Osteocyte (in vitro differentiated cells): ENCODE data around the gene SATB1. TPM values are rescaled to one million over a fixed set of nuclear protein-coding genes. Genes with fewer than 3 reads are reported as not detected.
"Not testable (repeated sequence)": the region's sequence is repeated elsewhere in the genome, so short reads cannot be mapped to it uniquely, and the experiment has no call there.

Experiments
- DNase-seq: peaks from one replicate; pipeline ENCODE4 v3.0.0; 2021; ENCODE audit warnings: mixed read lengths; ENCODE audit not compliant: unreplicated experiment; ENCODE audit errors: extremely low spot score
- H3K27ac Mint-ChIP-seq: one replicate; pipeline ENCODE4 v1.8.0; 2021; ENCODE audit warnings: mild to moderate bottlenecking, mixed read lengths; ENCODE audit not compliant: unreplicated experiment
- H3K27me3 Mint-ChIP-seq: one replicate; pipeline ENCODE4 v1.8.0; 2021; ENCODE audit warnings: mixed read lengths; ENCODE audit not compliant: unreplicated experiment
- H3K36me3 Mint-ChIP-seq: one replicate; pipeline ENCODE4 v1.8.0; 2021; ENCODE audit warnings: mixed read lengths; ENCODE audit not compliant: unreplicated experiment
- H3K4me1 Mint-ChIP-seq: one replicate; pipeline ENCODE4 v1.8.0; 2021; ENCODE audit warnings: mixed read lengths; ENCODE audit not compliant: unreplicated experiment
- H3K4me3 Mint-ChIP-seq: one replicate; pipeline ENCODE4 v1.8.0; 2021; ENCODE audit warnings: mild to moderate bottlenecking, moderate library complexity, mixed read lengths; ENCODE audit not compliant: unreplicated experiment
- H3K9me3 Mint-ChIP-seq: one replicate; pipeline ENCODE4 v1.8.0; 2021; ENCODE audit warnings: mixed read lengths; ENCODE audit not compliant: unreplicated experiment
- total RNA-seq: library from RNA; stranded (reverse); gene quantifications from 2 replicates; pipeline ENCODE4 v1.2.1, GENCODE V29; 2021
- TF ChIP-seq, protein P1 (sequence below): fragments of 200-600 bp; sonication (generic); IDR thresholded peaks from 2 replicates; pipeline ENCODE4 v1.5.0; 2021; ENCODE audit warnings: antibody characterized with exemption, mild to moderate bottlenecking, moderate library complexity

SATB1 gene
- total RNA-seq, 1 donor from 2014 or later, result 10.6 TPM

DNA sequence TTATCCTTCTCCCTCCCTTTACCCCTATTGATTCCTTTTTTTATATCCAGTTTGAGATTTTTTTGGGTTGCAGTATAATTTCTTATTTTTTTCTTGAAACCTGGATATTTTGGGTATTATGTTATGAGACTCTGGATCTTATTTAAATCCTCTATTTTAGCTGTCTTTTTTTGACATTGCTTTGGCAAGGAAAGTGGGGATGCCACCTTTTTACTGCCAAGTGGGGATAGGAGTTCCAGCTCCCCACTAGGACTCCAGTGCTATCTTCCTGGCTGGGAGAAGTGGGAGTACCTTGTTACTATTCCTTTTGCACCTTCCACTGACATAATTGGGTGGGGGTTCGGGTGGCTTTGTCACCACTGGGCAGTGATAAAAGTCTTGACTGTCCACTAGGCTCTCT is 87.9 kb downstream of the SATB1 start:
- Mint-ChIP-seq H3K9me3 (no peaks in the 10 kb centered on the region), H3K36me3 (no peaks in the 10 kb centered on the region), H3K27me3 (no peaks in the 10 kb centered on the region), H3K4me1 (peaks cover 6% of the 10 kb centered on the region), H3K27ac (no peak overlapping the region), H3K4me3 (no peak overlapping the region)
- TF ChIP-seq, protein P1, sequence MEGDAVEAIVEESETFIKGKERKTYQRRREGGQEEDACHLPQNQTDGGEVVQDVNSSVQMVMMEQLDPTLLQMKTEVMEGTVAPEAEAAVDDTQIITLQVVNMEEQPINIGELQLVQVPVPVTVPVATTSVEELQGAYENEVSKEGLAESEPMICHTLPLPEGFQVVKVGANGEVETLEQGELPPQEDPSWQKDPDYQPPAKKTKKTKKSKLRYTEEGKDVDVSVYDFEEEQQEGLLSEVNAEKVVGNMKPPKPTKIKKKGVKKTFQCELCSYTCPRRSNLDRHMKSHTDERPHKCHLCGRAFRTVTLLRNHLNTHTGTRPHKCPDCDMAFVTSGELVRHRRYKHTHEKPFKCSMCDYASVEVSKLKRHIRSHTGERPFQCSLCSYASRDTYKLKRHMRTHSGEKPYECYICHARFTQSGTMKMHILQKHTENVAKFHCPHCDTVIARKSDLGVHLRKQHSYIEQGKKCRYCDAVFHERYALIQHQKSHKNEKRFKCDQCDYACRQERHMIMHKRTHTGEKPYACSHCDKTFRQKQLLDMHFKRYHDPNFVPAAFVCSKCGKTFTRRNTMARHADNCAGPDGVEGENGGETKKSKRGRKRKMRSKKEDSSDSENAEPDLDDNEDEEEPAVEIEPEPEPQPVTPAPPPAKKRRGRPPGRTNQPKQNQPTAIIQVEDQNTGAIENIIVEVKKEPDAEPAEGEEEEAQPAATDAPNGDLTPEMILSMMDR, result no peak
- DNase-seq, result no peak

DNA sequence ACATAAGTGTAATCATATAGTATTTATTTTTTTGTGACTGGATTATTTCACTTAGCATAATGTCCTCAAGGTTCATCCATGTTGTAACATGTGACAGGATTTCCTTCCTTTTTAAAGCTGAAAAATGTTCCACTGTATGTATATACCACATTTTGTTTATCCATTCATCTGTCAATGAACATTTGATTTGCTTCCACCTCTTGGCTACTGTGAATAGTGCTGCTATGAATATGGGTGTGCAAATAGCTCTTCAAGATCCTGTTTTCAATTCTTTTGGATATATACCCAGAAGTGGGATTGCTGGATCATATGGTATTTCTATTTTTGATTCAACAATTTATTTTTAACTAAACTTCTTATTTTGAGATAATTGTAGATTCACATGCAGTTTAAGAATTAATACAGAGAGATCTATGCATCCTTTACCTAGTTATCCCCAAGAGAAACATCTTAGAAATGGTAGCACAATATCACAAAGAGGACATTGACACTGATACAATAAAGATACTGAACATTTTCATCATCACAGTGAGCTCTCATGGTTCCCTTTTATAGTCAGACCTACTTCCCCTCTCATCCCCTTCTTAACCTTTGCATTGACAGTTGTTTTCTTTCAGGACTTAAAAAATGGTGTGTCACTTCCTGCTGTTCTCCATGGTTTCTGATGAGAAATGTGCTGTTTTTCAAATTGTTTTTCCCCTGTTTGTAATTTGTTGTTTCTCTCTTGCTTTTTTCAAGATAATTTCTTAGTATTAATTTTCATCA is 90.1 kb downstream of the SATB1 start:
- no peaks in the 10 kb centered on the region for H3K27me3 Mint-ChIP-seq
- TF ChIP-seq, protein P1, result no peak
- no peaks in the 10 kb centered on the region for H3K9me3 Mint-ChIP-seq
- H3K4me1 Mint-ChIP-seq, result peaks cover 10% of the 10 kb centered on the region
- no peak overlapping the region for H3K4me3 Mint-ChIP-seq
- H3K27ac Mint-ChIP-seq, result no peak overlapping the region
- H3K36me3 Mint-ChIP-seq, result no peaks in the 10 kb centered on the region
- no peak for DNase-seq

DNA sequence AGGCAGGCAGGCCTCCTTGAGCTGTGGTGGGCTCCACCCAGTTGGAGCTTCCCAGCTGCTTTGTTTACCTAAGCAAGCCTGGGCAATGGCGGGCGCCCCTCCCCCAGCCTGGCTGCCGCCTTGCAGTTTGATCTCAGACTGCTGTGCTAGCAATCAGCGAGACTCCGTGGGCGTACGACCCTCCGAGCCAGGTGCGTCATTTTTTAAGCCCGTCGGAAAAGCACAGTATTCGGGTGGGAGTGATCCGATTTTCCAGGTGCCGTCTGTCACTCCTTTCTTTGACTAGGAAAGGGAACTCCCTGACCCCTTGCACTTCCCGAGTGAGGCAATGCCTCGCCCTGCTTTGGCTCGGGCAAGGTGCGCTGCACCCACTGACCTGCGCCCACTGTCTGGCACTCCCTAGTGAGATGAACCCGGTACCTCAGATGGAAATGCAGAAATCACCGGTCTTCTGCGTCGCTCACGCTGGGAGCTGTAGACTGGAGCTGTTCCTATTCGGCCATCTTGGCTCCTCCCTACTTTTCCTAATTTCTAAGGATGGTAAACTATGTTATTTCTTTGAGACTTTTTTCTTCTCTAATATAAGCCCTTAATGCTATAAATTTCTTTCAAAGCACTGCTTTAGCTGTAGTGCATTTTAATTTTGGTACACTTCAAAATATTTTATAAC is 94.2 kb downstream of the SATB1 start:
- DNase-seq, H3K27ac Mint-ChIP-seq, H3K27me3 Mint-ChIP-seq, H3K9me3 Mint-ChIP-seq, H3K4me1 Mint-ChIP-seq, H3K36me3 Mint-ChIP-seq: not testable (repeated sequence)
- peak overlapping the region; percentile 50 for H3K4me3 Mint-ChIP-seq

DNA sequence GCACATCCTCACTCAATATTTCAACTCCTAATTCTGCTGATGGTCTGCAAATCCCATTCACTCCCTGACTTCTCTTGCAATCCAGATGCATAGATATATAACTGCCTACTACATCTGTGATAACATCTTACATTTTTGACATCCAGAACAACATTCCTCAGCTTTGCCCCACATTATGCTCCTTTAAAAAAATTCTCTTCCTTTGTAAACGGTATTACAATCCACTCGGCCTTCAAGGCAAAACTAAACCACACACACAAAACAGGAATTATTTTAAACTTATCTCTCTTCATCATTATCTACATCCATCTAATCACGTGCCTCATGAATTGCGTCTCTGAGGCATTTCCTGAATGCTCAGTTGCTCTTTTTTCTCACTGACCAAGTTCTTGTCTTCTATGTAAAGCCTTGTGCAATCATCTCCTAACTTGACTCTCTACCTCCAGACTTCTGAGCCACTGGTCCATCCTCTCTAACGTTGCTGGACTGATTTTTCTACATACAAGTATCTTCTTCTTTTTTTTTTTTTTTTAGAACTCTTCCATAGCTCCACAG is 117.0 kb downstream of the SATB1 start:
- Mint-ChIP-seq H3K27me3 (no peaks in the 10 kb centered on the region), H3K27ac (no peak overlapping the region), H3K4me1 (no peaks in the 10 kb centered on the region), H3K4me3 (no peak overlapping the region), H3K36me3 (no peaks in the 10 kb centered on the region), H3K9me3 (no peaks in the 10 kb centered on the region)
- no peak for DNase-seq
- TF ChIP-seq, protein P1, result no peak

DNA sequence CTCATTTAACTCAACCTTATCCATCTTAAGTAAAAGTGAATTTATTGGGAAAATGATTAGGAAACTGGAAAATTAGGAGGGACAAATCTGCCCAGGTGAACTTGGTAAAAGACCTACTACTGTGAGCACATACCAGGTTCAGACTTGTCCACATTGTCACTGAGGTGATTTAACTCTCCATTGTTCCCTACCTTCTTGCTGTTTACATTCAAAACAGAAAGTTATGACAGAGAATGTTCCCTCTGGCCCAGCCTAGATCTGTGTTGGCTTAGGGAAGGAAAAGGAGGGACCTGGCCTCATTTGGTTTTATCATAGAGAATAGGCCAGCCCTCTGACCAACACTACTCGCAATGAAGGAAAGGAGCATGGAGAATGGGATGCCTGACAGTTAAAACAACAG is 117.6 kb downstream of the SATB1 start:
- Mint-ChIP-seq H3K27ac (no peak overlapping the region), H3K36me3 (no peaks in the 10 kb centered on the region), H3K9me3 (no peaks in the 10 kb centered on the region), H3K4me1 (no peaks in the 10 kb centered on the region), H3K4me3 (no peak overlapping the region), H3K27me3 (no peaks in the 10 kb centered on the region)
- DNase-seq, result no peak
- TF ChIP-seq, protein P1, result no peak
